GM19328 (cell line): ENCODE results near the gene NMS.
A peak's percentile ranks its signal among the peaks of the same experiment; 100 is the strongest.
"Not testable (repeated sequence)": the region's sequence is repeated elsewhere in the genome, so short reads cannot be mapped to it uniquely, and the experiment has no call there.

Experiments used
- ATAC-seq: cut with Tn5 transposase; IDR thresholded peaks from one replicate; pipeline ENCODE4 v1.9.1; 2021; ENCODE audit warnings: mild to moderate bottlenecking, moderate library complexity; ENCODE audit not compliant: unreplicated experiment

NMS gene

DNA sequence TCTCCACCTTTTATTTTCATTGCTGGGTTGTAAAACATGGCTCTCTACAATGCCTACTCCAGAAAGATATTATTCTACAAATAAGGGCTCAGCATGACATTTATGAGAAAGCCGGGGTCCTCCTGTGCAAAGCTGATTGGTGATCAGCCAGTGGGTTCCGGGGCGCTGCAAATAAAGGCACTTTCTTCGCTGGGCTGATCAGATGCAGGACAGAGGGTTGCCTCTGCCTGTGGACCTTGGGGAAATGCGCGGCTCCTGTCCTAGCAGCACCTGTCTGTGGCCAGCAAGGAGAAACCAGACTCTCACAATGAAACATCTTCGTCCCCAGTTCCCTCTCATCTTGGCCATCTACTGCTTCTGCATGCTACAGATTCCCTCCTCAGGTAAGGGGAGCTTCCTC, at the start of gene NMS:
TSS of gene NMS (plus strand) at position 301 of the 400 bp plus-strand sequence. CDS start at position 308, 7 bp downstream.
- no peak for ATAC-seq

- ATAC-seq = no peak
Observed at GRCh38 chr2:100422320-100423055, 47.8 kb upstream of the NMS start.

DNA sequence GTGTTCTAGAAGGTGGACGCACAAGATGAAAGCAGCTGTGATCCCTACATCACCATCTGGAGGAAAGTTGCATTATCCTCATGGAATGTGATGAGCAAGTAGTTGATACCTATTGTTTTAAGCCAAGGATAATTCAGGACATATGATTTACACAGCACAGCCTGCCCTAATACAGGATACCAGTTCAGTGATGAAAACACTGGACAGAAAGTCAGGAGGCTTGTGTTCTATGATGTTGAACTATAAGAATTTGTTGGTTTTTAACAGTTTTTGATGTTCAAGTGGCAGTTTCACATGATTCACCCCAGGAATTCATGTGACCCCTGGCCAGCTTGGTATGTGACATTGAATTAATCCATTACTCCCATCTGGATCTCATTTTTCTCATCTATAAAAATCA, 46.7 kb upstream of the NMS start:
- ATAC-seq = no peak

- no peak for ATAC-seq
Observed at GRCh38 chr2:100424277-100424875, 45.9 kb upstream of the NMS start.

DNA sequence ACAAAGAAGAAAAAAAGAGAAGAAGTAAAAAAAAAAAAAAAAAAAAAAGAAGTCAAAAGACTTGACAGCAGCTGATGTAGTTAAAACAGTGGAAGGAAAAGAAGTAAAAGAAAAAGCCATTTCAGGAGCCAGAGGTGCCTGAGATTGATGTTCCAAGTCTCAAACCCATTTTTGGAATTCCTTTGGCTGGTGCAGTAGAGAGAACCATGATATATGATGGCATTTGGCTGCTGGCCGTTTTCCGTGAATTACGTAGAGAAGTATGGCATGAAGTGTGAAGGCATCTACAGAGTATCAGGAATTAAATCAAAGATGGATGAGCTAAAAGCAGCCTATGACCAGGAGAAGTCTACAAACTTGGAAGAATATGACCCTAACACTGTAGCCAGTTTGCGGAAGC, 45.2 kb upstream of the NMS start:
- no peak for ATAC-seq

DNA sequence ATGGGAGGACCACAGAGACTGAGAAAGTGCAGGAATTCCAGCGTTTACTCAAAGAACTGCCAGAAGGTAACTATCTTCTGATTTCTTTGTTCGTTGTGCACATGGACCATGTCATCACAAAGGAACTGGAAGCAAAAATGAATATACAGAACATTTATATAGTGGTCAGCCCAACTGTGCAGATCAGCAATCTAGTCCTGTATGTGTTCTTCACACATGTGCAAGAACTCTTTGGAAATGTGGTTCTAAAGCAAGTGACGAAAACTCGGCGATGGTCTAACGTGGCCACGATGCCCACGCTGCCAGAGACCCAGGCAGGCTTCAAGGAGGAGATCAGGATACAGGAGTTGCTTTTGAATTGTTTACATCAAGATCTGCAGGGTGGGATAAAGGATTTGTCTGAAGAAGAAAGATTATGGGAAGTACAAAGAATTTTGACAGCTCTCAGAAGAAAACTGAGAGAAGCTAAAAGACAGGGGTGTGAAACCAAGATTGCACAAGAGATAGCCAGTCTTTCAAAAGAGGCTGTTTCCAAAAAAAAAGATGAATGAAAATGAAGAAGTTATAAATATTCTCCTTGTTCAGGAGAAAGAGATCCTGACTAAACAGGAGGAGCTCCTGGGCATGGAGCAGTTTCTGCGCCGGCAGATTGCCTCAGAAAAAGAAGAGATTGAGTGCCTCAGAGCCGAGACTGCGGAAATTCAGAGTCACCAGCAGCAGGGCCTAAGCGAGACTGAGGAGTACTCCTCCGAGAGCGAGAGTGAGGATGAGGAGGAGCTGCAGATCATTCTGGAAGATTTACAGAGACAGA, 44.5 kb upstream of the NMS start:
- no peak for ATAC-seq

GRCh38 chr2:100426384-100426720, 43.9 kb upstream of the NMS start:
- ATAC-seq = no peak

DNA sequence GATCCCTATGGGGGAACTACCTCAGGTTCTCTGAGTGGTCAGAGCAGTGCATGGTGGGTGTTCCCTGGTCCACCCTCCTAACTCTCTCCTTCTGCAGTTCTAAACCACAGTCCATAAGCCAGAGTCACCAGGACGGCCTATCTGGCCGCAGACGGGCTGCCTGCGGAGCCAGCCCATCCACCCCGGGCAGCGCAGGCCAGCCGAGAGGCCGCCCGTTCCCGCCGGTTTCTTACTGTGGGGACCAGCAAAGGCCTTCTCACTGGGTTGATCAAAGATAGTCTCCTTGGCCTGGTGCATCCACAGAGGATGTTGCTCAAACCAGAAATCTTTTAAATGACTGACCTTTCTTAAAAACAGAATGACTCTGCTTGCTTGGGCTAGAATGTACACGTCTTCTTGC, 43.2 kb upstream of the NMS start:
- ATAC-seq = no peak

DNA sequence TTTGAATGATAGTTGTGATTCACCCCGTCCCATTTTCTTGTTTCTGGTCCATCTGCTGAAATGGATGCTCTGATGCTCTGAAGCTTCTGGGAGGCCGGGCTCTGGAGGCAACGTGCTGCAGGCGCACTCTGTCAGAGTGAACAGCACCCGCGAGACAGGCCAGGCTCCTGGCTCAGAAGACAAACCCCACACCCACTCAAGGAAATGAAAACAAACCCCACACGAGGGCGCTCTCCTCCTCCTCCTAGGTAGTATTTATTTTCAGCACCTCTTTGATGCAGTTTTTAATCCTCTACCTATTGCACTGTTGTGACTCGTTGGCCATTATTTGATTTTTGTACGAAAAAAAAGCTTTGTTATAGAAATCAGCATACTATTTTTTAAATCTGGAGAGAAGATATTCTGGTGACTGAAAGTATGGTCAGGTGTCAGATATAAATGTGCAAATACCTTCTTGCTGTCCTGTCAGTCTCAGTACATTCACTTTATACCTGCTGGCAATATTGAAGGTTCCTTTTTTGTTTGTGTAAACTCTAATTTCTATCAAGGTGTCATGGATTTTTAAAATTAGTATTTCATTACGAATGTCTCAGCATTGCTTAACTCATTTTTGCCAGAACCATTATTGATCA, 42.5 kb upstream of the NMS start:
- no peak for ATAC-seq

GRCh38 chr2:100429726-100430125, 40.6 kb upstream of the NMS start:
- no peak for ATAC-seq

GRCh38 chr2:100437751-100438150, 32.5 kb upstream of the NMS start:
- no peak for ATAC-seq

- ATAC-seq = no peak
Observed at GRCh38 chr2:100446696-100447095, 23.6 kb upstream of the NMS start.

GRCh38 chr2:100451092-100451491, 19.2 kb upstream of the NMS start:
- ATAC-seq = no peak

DNA sequence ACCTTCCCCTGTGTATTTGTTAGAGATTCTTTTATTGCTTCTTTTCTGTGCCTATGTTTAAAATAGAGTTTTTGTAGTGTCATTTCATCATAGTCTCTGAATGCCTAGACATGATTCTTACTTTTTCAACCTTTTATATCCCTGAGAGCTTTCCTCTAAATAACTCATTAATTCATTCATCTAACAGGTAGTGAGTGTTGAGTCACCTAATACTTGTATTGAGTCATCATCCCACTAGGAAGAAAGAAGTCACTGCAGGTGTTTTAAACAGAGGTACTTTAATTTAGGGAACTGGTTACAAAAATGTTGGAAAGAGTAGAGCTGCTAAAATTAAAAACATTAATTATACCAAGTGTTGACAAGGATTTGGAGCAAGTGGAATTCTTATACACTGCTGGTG, 18.5 kb upstream of the NMS start:
- no peak for ATAC-seq

GRCh38 chr2:100453853-100454252, 16.4 kb upstream of the NMS start:
- ATAC-seq = peak; percentile 87

DNA sequence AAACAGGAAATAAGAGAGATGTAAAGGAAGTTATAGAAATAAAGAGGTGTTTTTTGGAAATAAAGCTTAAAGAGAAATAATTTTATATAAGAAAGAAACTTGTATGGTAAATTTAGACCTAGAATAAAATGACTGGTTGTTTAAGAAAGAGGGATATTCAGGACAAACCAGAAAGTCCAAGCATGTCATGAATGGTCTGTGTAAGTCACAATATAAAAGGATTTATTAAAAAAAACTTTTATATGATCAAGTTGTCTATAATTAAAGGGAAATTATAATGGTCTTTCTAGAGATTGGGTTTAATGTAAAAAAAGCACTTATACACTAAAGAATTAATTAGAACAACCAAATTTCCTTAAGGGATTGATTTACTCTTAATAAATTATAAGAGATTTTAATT, 13.9 kb upstream of the NMS start:
- not testable (repeated sequence) for ATAC-seq

DNA sequence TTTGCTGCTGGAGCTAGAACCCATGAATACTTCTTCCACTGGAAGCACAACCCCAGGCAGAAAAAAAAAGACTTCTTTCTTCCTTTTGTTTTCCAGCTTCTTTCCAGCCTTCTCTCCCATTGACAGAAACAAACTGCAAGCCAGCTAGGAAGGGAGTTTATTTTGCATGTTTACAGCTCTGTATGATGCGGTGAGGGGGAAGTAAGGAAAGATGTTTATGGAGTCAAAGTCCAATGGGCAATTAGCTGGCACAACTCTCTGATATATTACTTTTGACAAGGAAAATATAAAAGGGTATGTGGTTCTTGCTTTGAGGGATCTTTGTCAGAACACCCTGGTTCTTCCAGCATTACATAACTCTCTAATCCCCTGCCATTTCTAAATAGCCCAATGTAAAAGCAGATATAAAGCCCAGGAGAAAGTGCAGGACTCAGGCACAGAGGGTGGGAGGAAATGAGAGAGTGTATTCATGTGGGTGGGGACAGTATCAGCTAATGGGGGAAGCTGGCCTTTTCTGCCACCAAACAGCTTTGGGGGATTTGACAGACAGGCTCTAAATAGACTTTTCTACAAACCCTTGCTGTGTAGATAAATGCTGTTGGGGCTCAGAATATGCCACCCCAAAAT, 9.3 kb upstream of the NMS start:
- ATAC-seq = no peak

GRCh38 chr2:100470898-100471514, 724 bp downstream of the NMS start:
- ATAC-seq = no peak

DNA sequence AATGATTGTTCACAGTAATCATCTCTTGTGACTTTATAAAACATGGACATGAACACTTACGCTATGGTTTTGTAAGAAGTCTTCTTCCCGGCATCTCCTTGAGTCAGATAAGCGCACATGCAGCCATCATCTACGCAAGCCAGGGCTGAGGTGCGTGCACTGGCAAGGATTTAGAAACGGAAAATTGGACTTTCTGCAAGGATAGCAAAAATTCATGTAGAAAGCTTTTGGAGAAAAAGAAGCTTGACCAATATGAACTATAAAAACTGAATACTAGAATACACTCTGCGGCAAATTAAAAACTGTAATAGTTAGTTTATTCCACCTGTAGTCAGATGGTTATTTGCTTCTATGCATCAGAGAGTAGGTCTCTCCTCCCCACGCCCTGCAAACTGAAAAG, 6.3 kb downstream of the NMS start:
- no peak for ATAC-seq

- ATAC-seq = no peak
Observed at GRCh38 chr2:100482741-100483140, 12.5 kb downstream of the NMS start.

DNA sequence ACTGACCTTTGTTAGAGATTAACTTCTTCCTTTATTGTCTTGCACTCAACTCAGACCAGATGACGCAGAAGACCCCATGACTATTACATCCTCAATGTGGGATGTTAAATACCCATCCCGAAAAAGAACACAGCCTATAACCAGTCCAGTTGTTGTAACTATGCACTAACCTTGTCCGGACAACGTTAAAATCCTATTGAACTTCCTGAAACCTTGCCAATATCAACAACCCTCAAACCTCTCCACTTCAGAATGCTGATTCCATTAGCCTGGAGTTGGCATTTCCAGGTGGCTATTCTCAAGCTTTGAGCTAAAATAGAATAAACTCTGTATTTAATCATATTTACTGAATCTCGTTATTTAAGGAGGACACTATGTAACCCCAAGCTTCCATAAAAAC, 13.6 kb downstream of the NMS start:
- ATAC-seq = no peak
